Activated CD8-positive, alpha-beta memory T cell treated with anti-CD3 and anti-CD28 coated beads, Interleukin-2, amount 50 U/mL, for 4 hours (primary cell): Measurements from ENCODE around the gene NR0B2.
"Not testable (repeated sequence)": the region's sequence is repeated elsewhere in the genome, so short reads cannot be mapped to it uniquely, and the experiment has no call there.

Experiments
- DNase-seq: peaks from one replicate; pipeline ENCODE4 v3.0.0-alpha.2; 2020

NR0B2 gene, protein sequence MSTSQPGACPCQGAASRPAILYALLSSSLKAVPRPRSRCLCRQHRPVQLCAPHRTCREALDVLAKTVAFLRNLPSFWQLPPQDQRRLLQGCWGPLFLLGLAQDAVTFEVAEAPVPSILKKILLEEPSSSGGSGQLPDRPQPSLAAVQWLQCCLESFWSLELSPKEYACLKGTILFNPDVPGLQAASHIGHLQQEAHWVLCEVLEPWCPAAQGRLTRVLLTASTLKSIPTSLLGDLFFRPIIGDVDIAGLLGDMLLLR

DNA sequence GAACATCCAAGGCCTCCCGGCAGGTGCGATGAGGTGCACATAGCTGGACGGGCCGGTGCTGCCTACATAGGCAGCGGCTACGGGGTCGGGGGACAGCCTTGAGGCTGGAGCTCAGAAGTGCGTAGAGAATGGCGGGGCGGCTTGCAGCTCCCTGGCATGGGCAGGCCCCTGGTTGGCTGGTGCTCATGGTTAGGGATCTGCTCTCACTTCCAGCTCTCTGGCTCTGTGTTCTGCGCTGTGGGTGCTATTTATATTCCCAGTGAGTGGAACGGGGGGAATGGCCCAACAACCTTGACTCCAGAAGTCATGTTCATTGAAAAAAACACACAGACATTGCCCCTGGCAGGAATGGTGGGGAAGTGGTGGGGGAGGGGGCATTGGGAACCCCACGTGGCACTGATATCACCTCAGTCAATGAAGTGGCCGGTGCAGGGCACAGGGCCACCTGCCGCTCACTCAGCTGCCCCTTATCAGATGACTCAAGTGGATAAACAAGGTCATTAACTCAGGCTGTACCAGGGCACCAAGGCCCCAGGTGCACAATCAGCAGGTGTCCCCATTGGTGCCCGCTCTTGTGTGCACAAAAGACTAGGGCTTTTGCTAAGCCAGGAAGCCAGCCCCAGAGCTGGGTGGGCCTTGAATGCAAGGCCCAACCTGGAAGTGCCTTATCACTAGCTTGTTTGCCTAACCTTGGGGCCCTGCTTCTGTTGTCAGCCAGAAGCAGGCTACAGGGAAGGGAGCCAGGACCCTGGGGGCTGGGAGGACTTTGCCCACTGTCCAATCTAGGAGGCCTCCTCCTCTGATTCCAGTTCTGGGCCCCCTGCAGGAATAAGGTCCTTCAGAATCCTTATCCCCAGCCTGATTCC is at the start of gene NR0B2:
Gene NR0B2, minus strand, starts transcription at position 222 of the 866 bp plus-strand sequence. Its CDS starts 35 bp downstream, at position 187.
- DNase-seq: no peak

DNA sequence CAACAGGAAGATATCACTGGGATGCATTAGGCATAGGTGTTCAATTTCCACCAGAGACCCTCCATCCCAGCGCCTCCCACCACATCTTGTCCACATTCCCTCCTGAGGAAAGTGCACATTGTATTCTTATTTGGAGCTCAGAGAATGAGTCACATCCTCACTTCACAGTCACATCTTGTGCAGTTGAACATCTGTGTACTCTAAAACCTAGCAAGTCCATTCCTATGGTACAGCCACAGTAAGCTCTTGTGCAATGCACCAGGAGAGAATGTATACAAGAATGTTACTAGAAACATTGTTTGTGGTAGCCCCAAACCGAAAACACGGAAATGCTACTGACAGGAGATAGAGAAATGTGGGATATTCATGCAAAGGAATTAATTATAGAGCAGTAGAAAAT is 48.1 kb upstream of the NR0B2 start:
- DNase-seq: no peak

DNA sequence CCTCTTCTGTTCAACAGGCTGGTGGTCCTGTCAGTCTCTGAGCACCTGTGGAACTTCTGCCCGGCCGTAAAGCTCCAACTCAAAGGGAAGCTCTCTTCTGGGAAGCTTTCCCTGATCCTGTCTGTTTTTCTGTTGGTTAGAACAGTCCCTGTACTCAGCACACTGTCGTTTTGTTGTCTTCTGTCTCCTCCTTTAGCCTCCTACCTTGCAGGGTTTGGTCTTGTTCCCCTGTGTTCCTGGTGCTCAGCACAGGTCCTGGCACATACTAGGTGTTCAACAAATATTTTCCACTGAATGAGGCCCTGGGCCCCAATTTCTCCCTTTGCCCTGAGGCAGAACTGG is 46.8 kb upstream of the NR0B2 start:
- DNase-seq: no peak

DNA sequence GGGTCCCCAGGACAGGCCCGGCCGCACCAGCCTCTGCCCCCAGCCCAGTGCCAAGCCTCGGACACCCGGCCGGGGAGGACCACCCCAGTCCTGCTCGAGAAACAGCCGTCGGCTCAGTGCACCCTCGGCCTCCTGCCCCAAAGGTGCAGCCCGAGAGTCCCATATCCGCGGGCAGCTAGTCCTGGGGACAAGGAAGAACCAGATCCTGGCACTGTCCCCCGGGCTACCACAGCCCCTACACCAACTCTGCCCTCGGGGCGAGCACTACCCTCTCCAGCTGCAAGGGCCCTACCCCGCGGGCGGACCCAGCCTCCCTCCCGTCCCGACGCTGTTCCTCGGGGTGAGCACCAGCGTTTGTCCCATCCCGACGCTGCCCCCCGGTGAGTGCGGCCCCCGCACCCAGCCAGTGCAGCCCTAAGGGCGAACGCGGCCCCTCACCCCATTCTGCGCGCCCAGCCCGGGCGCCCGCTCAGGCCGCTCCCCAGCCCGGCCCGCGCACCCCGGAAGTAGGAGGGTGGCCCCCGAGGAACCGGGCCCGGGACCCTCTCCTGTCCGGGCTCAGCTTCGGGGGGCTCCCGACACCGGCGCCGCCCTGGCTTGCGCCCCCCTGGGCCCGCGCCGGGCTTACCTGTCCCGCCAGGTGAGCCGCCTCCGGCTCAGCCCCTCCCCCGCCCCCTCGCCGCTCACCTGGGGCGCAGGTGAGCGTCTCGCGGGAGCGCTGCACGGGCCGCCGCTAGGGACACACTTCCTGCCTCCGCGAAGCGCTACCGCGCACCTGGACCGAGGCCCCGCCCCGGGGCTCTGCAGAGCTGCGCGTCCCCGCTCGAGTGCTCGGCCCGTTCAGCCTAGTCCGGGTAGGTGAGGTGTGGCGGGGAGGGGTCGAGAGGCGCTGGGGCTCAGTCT is 46.2 kb upstream of the NR0B2 start, which contains the start of gene KDF1:
Gene KDF1, minus strand, starts transcription at position 747 of the 903 bp plus-strand sequence. CDS start 8,088 bp downstream, outside the sequence.
- peak; percentile 62 for DNase-seq

DNA sequence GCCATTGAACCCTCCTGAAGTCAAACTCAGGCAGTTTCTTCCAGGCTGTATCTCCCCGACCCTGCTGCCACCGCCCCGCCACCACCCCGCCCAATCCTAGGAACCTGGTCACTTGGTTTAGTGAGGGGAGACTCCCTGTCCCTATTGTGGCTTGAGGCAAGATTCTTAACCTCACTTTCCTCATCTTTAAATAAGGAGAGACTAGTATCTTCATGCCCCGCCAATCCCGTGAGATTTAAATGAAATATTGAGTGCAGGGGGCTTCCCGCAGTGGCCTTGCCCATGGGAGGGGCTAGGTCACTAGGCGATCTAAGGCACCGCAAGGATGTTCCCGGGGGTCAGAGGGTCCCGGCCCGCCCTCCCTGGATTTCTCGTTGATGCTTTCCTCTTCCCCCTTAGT is 45.5 kb upstream of the NR0B2 start:
- no peak for DNase-seq

DNA sequence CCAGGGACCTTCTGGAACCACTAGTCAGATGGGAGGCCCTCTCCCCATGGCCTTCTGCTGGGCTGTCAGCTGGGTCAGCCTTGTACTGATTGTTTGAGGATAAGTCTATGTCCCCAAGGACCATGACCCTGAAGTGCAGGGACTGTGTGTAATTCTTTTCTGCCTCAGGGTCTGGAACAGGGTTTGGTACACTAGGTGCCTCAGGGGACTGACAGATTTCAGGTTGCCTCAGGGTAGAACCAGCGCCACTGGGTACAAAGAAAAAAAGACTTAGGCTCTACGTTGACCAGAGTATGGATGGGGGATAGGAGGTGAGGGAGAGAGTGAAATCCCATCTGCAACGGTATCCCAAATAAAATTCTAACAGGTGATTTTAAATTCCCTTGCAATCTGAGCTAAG is 43.5 kb upstream of the NR0B2 start:
- no peak for DNase-seq

DNA sequence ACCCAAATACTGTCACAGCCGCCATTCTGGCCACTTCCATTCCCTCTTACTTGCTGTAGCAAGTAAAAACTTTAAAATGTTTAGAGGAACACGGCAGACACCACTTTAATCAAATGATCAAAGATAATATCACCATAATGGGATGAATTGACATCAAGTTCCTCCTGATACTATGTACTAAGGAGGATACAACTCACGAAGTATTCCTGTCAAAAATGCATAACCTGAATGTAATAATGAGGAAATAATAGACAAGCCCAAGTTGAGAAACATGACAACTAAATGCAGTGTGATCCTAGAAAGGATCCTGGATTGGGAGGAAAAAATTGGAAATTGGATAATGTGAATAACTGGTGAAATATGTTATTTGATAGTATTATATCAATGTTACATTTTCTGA is 42.5 kb upstream of the NR0B2 start:
- DNase-seq: no peak

DNA sequence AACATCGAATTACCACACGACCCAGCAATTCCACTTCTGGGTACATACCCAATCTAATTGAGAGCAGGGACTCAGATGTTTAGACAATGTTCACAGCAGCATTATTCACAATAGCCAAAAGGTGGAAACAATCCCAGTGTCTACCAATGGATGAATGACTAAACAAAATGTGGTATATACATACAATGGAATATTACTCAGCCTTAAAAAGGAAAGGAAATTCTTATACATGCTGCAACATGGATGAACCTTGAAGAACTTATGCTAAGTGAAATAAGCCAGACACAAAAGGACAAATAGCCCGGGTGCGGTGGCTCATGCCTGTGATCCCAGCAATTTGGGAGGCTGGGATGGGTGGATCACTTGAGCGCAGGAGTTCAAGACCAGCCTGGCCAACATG is 39.6 kb upstream of the NR0B2 start:
- no peak for DNase-seq

DNA sequence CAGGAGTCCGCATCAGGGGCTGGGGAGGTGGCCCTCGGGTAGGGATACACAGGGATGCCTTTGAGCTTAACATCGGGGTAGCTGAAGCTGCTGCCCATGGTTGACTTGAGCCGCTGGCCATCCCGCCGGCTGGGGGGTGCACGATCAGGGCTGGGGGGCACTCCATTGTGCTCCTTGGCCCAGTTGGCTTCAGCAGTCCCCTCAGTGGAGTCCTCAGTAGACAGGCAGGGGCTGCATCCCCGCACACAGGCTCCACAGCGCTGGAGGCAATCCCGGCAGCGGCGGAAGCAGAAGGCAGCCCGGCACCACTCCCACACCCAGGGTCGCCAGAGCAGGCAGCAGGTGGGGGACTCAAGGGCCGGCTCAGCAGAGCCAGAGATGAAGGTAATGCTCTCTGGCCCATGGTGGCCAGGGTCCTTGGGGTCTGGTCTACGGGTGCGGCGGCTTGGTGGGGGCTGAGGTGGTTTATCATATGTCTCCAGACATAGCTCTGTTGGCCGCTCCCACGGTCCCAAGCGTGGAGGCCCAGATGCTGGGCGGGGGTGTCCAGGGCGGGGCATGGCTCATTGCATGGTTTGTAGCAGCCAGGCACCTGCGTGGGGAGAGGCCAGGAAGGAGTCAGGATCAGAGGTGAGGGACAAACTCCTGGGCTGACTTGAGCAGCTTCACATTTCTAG is 38.2 kb upstream of the NR0B2 start:
- DNase-seq: no peak

DNA sequence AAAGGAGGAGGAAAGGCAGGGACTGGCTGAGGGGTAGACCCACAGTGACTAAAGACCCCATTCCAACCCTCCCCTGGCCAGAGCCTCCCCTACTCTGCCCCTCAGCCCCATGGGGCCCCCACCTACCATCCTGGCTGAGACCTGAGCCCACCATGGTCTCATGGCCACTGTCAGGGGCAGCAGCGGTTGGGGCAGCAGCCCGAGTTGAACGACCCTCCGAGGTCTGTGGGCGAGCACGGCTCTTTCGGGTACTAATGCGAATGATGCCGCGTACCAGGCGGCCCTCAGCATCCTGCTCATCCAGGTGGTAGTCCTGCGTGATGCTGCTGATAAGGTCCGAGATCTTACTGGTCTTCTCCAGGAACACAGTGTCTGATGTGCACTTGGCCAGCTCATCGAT is 37.4 kb upstream of the NR0B2 start:
- no peak for DNase-seq

DNA sequence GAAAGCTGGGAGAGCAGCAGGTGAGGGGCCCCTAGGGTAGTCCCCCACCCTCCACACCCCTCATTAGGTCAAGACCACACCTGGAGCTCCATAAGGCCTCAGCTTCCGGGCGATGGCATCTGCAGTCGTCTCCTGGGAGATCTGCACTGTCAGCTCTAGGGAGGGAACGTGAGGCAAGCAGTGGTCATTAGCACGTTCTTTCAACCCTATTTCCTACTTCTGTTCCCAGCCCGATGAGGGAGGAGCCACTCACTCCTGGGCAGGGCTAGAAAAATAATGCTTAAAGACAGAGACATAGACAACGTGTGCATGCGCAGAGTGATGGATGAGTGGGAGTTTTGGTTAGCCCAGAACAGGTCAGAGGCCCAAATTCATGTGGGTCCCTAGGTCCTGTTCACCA is 36.8 kb upstream of the NR0B2 start:
- no peak for DNase-seq

DNA sequence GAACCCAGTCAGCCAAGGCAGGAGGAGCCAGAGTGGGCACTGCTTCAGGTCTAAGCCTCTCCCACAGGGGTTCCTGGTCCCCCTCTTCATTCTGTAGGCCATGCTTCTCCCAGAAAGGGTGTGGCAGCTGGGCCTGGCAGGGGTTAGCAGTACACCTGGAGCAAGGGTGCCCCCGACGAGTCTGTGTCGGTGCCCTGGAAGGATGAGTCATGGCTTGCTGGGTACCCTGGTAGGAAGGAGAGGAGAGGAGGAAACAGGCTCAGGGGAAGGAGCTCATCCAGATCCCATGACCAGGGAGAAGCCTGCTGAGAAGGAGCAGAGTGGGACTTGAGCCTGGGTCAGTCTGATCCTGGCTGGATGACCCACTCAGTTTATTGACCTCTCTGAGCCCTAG is 36.1 kb upstream of the NR0B2 start:
- no peak for DNase-seq

DNA sequence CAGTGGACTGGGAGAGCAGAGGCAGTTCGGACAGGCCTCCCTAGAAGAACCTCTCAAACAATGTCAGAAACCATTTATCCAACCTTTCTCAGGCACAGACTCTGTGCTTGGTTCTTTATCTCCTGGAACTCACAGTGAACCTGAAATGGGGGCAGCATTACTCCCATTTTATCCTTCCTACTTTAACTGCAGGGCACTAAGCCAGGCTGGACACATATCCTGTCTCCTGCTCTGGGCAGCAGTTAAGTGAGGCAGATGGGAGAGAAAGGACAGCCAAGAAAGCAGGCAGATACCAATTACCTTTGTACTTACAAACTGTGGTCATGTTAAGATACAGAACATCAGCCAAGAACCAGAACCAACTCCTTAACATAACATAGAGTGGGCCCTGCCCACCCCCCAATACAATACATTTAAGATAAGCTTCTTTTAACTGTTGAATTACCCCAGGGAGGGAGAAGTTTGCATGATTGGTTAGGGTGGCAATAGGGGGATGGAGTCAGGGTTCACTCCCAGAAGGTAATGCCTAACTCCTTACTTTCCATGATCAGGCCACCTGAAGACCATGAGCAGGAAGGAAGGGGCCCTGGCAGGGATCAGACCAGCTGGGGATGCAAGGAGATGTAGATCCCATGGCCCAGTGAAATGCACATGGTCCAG is 35.6 kb upstream of the NR0B2 start:
- no peak for DNase-seq

DNA sequence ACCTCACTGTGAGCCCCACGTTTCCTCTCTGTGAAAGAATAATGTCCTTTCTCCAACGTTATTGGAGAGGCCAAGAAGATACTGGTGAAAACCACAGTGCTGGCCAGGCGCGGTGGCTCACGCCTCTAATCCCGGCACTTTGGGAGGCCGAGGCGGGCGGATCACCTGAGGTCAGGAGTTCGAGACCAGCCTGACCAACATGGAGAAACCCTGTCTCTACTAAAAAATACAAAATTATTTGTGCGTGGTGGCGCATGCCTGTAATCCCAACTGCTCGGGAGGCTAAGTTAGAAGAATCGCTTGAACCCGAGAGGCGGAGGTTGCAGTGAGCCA is 34.9 kb upstream of the NR0B2 start:
- not testable (repeated sequence) for DNase-seq

DNA sequence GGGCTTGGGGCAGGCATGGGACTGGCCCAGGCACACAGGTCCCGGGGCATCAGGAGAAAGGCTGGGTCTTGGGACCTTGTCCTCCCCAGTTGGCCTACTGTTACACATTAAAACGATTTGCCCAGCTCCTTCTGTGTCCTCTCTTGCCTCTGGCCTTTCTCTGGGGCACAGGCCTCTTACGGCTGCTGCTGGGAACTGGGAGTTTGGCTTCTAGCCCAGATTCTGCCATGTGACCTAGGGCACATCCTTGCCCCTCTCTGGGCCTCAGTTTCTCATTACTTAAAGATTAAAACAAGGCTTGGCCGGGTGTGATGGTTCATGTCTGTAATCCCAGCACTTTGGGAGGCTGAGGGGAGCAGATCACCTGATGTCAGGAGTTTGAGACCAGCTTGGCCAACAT is 32.5 kb upstream of the NR0B2 start:
- DNase-seq: no peak

DNA sequence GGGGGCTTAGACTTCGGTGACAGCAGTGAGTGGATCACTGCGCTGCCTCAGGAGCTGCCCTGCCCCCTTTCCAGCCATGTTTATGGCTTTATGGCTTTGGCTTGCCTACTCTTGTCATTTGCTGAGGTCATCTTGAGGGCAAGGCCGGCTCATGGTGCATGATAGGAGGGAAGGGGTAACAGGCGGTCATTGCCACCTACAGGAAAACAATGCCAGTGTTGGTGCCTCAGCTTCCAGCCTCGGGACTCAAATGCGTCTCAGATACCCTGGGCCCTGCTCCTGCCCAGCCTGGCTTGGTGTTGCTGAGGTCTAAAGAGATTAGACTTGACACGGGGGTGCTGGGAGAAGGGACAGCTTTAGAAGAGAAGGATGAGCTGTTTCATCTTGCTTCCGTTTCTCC is 32.0 kb upstream of the NR0B2 start:
- DNase-seq: no peak

DNA sequence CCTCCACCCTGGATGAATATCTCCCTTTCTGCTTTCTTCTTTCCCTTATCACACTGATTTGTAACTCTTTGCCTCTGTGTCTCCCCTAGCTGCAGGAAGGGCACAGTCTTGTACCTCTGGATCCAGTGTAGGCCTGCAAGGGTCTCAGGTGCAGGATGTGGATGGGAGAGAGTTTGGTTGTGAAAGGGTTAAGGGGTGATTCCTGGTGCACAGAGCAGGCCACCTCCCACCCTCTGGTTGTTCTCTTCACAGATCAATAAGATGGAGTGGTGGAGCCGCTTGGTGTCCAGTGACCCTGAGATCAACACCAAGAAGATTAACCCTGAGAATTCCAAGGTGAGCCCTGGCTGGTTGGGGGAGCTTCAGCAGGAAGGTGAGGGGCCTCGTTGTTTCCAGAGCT is 31.4 kb upstream of the NR0B2 start:
- DNase-seq: no peak

DNA sequence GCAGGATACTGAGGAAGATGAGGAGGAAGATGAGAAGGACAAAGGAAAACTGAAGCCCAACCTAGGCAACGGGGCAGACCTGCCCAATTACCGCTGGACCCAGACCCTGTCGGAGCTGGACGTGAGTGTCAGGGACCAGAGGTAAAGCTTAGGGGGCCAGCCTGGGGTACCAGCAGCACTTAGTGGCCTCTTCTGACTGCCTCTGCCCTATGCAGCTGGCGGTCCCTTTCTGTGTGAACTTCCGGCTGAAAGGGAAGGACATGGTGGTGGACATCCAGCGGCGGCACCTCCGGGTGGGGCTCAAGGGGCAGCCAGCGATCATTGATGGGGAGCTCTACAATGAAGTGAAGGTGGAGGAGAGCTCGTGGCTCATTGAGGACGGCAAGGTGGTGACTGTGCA is 28.9 kb upstream of the NR0B2 start:
- DNase-seq: no peak

DNA sequence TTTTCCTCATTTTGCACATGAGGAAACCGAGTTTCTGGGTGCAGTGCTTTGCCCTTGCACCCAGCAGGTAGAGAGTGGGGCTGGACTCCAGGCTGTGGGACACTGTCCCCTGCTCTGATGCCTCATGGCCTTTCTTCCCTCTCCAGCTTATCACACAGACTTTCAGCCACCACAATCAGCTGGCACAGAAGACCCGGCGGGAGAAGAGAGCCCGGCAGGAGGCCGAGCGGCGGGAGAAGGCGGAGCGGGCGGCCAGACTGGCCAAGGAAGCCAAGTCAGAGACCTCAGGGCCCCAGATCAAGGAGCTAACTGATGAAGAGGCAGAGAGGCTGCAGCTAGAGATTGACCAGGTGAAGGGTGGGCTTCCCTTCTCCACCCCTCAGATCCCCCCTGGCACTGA is 27.5 kb upstream of the NR0B2 start:
- no peak for DNase-seq

DNA sequence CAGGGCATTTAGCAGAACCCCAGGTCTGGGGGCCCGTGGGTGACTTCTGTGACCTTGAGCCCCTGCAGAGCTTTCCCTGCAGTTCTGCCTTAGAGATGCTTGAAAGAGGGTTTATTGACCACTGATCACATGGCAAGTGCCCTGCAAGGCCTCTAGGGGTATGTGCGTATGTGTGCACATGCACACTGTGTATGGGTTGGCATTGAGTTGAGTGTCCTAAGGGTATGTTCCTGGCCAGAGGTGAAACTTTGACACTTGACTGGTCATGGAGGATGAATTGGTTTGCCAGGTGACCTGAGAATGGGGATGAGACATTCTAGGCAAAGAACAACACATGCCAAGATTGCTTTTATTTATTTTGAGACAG is 24.9 kb upstream of the NR0B2 start:
- no peak for DNase-seq

DNA sequence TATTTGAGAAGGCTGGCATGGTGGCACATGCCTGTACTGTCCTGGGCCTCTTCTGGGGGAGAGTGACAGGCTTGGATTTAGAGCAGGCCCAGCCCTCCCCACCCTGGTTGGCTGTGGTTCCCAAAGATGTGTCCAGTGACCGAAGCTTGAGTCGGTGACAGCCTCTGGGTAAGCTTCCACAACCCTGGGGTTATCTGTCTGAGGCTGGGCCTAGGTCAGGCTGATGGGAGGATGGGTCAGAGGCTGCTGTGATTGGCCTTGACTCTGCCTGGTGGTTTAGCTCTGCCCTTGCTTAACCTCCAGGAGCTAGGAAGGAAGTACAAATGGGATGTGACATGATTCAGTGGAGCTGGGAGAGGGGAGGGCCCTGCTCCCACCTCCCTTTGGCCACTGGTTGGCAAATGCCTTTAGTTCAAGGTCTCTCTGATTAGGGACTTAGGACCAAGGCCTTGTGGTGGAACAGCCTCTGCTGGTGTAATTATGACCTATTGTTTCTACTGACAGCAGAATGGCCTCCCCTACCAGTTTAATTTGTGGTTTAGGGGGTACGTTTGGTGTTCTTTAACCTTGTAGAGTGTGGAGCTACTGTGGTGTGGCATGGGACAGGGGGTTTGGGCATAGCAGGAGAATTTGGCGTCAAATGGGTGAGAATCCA is 24.4 kb upstream of the NR0B2 start:
- DNase-seq: no peak

DNA sequence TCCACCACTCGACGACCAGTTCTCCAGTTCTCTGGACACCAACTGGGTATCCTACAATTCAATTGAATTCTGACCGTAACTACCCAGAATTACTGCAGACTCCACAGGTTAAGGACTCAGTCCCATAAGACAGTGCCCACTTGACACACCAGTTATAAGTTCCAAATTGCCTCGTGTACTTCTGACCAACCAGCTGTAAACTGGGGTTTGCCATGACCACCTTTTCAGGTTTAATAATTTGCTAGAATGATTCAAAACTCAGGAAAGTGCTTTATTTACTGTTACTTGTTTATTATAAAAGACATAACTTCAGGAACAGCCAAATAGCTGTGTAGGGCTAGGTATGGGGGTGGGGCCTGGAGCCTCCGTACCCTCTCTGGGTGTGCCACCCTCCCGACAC is 23.0 kb upstream of the NR0B2 start:
- no peak for DNase-seq
